B cell (primary cell): ENCODE results near the gene TP53I13. TPM values are rescaled to one million over a fixed set of nuclear protein-coding genes. Genes with fewer than 3 reads are reported as not detected.

Experiments used
- ATAC-seq: fragments of 200-7000 bp; cut with Tn5 transposase; one replicate; pipeline ENCODE4 v1.10.0; 2021; ENCODE audit warnings: low read depth, mild to moderate bottlenecking, moderate number of reproducible peaks, moderate library complexity
- CTCF ChIA-PET: fragments of 350-600 bp; sonication (Branson Sonifier 250); formaldehyde crosslinking; loops from one replicate; lab custom pipeline; 2021; ENCODE audit warnings: antibody characterized with exemption, inconsistent platforms; lab: Charles Lee
- POLR2A ChIA-PET: fragments of 350-600 bp; sonication (Branson Sonifier 250); formaldehyde crosslinking; loops from one replicate; lab custom pipeline; 2021; ENCODE audit warnings: antibody characterized with exemption; lab: Charles Lee
- DNase-seq: peaks from one replicate; pipeline ENCODE4 v3.0.0; 2013
- H2AFZ ChIP-seq: 2 replicates; pipeline ENCODE4 v1.6.1; 2012; ENCODE audit warnings: mild to moderate bottlenecking, low read depth, low read length; ENCODE audit not compliant: insufficient read depth, poor library complexity, severe bottlenecking
- H3K27ac ChIP-seq, 2 donors: 1 replicate in 1 of 2; 2 replicates in 1 of 2; pipeline ENCODE4 v1.5.1; 2012 to 2013; ENCODE audit warnings: low read length in 2 of 2, mild to moderate bottlenecking in 2 of 2, moderate library complexity in 1 of 2
- H3K27me3 ChIP-seq, 4 experiments: fragments of 200-600 bp in 1 of 4; sonication (generic) in 1 of 4; replicated peaks in 1 of 4; 1 replicate in 2 of 4; 2 replicates in 2 of 4; pipeline versions ENCODE4 v1.6.1 to v1.7.0; 2013 to 2016; ENCODE audit warnings: low read length in 3 of 4, mild to moderate bottlenecking in 2 of 4, mixed read lengths in 1 of 4, moderate library complexity in 1 of 4; ENCODE audit not compliant: insufficient read depth in 4 of 4, control insufficient read depth in 3 of 4; ENCODE audit errors: control extremely low read depth in 1 of 4
- H3K36me3 ChIP-seq, 2 experiments: replicated peaks in 1 of 2; 1 replicate in 1 of 2; 2 replicates in 1 of 2; pipeline versions ENCODE4 v1.6.1 to v1.7.1; 2013; ENCODE audit warnings: low read length in 1 of 2; ENCODE audit not compliant: insufficient read depth in 2 of 2, control insufficient read depth in 1 of 2; ENCODE audit errors: control extremely low read depth in 1 of 2, extremely low read depth in 1 of 2
- H3K4me1 ChIP-seq, 2 donors: fragments of 200-600 bp in 1 of 2; sonication (generic) in 1 of 2; 1 replicate in 1 of 2; 2 replicates in 1 of 2; pipeline versions ENCODE4 v1.5.1 to v1.6.1; 2013 to 2017; ENCODE audit warnings: low read length in 2 of 2; ENCODE audit not compliant: control insufficient read depth in 2 of 2, insufficient read depth in 2 of 2
- H3K4me2 ChIP-seq: replicated peaks from 2 replicates; pipeline ENCODE3; 2012; ENCODE audit warnings: mild to moderate bottlenecking, low read depth, low read length; ENCODE audit not compliant: poor library complexity, severe bottlenecking
- H3K4me3 ChIP-seq, 5 experiments: fragments of 200-600 bp in 1 of 5; sonication (generic) in 1 of 5; 1 replicate in 3 of 5; 2 replicates in 2 of 5; pipeline versions ENCODE4 v1.5.1 to v1.7.0; 2011 to 2016; ENCODE audit warnings: low read length in 4 of 5, mild to moderate bottlenecking in 4 of 5, low read depth in 2 of 5, control low read depth in 1 of 5, moderate library complexity in 1 of 5; ENCODE audit not compliant: insufficient read depth in 1 of 5; ENCODE audit errors: control extremely low read depth in 1 of 5, extremely low read depth in 1 of 5
- H3K79me2 ChIP-seq: fragments of 200-600 bp; sonication (generic); one replicate; pipeline ENCODE4 v1.6.0; 2016; ENCODE audit warnings: low read length; ENCODE audit not compliant: control insufficient read depth, insufficient read depth
- H3K9ac ChIP-seq: fragments of 200-600 bp; sonication (generic); 2 replicates; pipeline ENCODE4 v1.6.1; 2017; ENCODE audit warnings: mild to moderate bottlenecking, low read length, moderate library complexity
- H3K9me3 ChIP-seq, 3 donors: one replicate each; pipeline versions ENCODE4 v1.6.1 to v1.7.1; 2013; ENCODE audit warnings: low read length in 2 of 3; ENCODE audit not compliant: control insufficient read depth in 2 of 3, insufficient read depth in 1 of 3; ENCODE audit errors: control extremely low read depth in 1 of 3
- H4K20me1 ChIP-seq: 2 replicates; pipeline ENCODE4 v1.6.0; 2012; ENCODE audit warnings: mild to moderate bottlenecking, low read length; ENCODE audit not compliant: insufficient read depth, control insufficient read depth, poor library complexity, severe bottlenecking
- H3K27ac Mint-ChIP-seq: one replicate; pipeline ENCODE4 v1.8.0; 2021; ENCODE audit warnings: mixed read lengths
- H3K27me3 Mint-ChIP-seq: one replicate; pipeline ENCODE4 v1.8.0; 2021; ENCODE audit warnings: mixed read lengths
- H3K4me1 Mint-ChIP-seq: one replicate; pipeline ENCODE4 v1.8.0; 2021; ENCODE audit warnings: mixed read lengths
- H3K4me3 Mint-ChIP-seq: one replicate; pipeline ENCODE4 v1.8.0; 2021; ENCODE audit warnings: mixed read lengths
- H3K9me3 Mint-ChIP-seq: one replicate; pipeline ENCODE4 v1.8.0; 2022; ENCODE audit warnings: mixed read lengths; ENCODE audit not compliant: insufficient read depth
- EZH2 ChIP-seq: IDR thresholded peaks from 2 replicates; pipeline ENCODE4 v1.6.1; 2012; ENCODE audit warnings: borderline replicate concordance, low read depth, mild to moderate bottlenecking, moderate library complexity, low read length; ENCODE audit not compliant: insufficient read depth, poor library complexity, severe bottlenecking
- WGBS: methylation state at CpG from one replicate; pipeline ENCODE4 v1.1.5; 2013; ENCODE audit warnings: missing lambda C conversion rate; ENCODE audit not compliant: insufficient coverage; 5-methylcytosine and 5-hydroxymethylcytosine counted together
- intact Hi-C: fragments of 100-400 bp; cut with micrococcal nuclease; formaldehyde crosslinking; loops from one replicate; pipeline ENCODE4 v1.10.0; 2022
- polyA plus RNA-seq: library from polyadenylated mRNA; depleted of rRNA; stranded (reverse); fragments of >200 nt; gene quantifications from 2 replicates; pipeline ENCODE4 v1.2.3, GENCODE V29; 2012
- total RNA-seq, 2 donors: library from RNA; stranded (reverse); fragments of 120-200 nt in 1 of 2; gene quantifications; 1 replicate in 1 of 2; 2 replicates in 1 of 2; pipeline versions ENCODE4 v1.2.3 to v1.2.4, GENCODE V29; 2013 to 2022
- TF ChIP-seq, protein P1 (sequence below): fragments of 200-600 bp; IDR thresholded peaks from one replicate; pipeline ENCODE4 v1.8.0; 2022; ENCODE audit warnings: antibody characterized with exemption, mild to moderate bottlenecking

Gene TP53I13
- total and polyA plus RNA-seq, 2 donors (not counting 1 experiment from before 2014, with no cell fraction given): 224 to 287 TPM

DNA sequence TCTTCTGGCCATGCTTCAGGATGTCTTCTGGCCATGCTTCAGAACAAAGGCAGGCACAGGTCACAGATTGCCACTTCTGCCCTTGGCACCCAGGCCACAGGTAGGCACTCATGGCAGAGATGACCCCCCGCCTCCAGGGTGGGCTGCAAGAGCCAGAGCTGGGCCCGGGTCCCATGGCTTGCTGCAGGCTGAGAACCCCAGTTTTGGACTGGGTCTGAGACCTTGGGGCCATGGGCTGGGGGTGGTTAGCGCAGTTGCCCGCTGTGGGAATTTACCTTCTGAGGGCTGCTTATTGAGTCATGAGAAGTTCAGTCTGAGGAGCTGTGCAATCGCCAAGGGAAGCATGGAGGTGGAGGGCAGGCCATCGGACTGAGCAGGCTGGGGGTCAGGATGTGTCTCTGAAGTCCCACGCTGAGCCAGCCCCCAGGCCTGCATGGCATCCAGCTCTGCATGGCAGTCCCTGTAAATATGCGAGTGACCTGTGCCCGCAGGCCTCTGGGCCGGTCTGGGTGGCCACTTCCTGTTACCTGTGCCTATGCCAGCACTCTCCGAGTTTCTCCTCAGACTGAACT is 26.1 kb downstream of the TP53I13 start:
- ATAC-seq: no peak
- H3K4me1 Mint-ChIP-seq: peaks cover 39% of the 10 kb centered on the region
- H2AFZ ChIP-seq: no peak overlapping the region
- WGBS: 90% methylated on average over 11 of the region's 11 CpGs
- intact Hi-C loops: loop anchor here (5.0 kb wide), 1 partner anchor 168 kb away; no protein-coding TSS in a partner anchor
- H3K79me2 ChIP-seq: peaks cover 9% of the 10 kb centered on the region
- H3K36me3 ChIP-seq: no peaks in the 10 kb centered on the region
- DNase-seq: no peak
- H3K9ac ChIP-seq: no peak overlapping the region
- H3K9me3 Mint-ChIP-seq: no peaks in the 10 kb centered on the region
- H3K27ac Mint-ChIP-seq: no peak overlapping the region
- H3K9me3 ChIP-seq: peaks cover 0 to 2% (median 0%) of the 10 kb centered on the region in 3 donors
- no peak overlapping the region for H3K4me2 ChIP-seq
- peaks cover 37 to 42% of the 10 kb centered on the region in 2 donors for H3K4me1 ChIP-seq
- ChIA-PET CTCF (interaction anchor here (0.9 to 4.7 kb wide), 7 partner anchors 10 to 24 kb away, joined by 3 to 126 read pairs (median 4); no protein-coding TSS in a partner anchor), POLR2A (no interaction called here)
- no peaks in the 10 kb centered on the region for H4K20me1 ChIP-seq
- H3K4me3 ChIP-seq: no peak overlapping the region
- no peak overlapping the region for H3K27ac ChIP-seq
- peaks cover 0 to 7% (median 2%) of the 10 kb centered on the region in 4 experiments for H3K27me3 ChIP-seq
- H3K27me3 Mint-ChIP-seq: no peaks in the 10 kb centered on the region
- H3K4me3 Mint-ChIP-seq: peak overlapping the region; percentile 74
- TF ChIP-seq EZH2: no peak
- TF ChIP-seq, protein P1, sequence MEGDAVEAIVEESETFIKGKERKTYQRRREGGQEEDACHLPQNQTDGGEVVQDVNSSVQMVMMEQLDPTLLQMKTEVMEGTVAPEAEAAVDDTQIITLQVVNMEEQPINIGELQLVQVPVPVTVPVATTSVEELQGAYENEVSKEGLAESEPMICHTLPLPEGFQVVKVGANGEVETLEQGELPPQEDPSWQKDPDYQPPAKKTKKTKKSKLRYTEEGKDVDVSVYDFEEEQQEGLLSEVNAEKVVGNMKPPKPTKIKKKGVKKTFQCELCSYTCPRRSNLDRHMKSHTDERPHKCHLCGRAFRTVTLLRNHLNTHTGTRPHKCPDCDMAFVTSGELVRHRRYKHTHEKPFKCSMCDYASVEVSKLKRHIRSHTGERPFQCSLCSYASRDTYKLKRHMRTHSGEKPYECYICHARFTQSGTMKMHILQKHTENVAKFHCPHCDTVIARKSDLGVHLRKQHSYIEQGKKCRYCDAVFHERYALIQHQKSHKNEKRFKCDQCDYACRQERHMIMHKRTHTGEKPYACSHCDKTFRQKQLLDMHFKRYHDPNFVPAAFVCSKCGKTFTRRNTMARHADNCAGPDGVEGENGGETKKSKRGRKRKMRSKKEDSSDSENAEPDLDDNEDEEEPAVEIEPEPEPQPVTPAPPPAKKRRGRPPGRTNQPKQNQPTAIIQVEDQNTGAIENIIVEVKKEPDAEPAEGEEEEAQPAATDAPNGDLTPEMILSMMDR: no peak
